Neural cell (in vitro differentiated cells): ENCODE data around the gene YAF2.

Experiments used
- CTCF ChIP-seq: fragments of 450-650 bp; IDR thresholded peaks from 2 replicates; pipeline ENCODE4 v1.5.1; 2014; ENCODE audit warnings: antibody characterized with exemption, mild to moderate bottlenecking, moderate library complexity; ENCODE audit not compliant: poor library complexity, severe bottlenecking
- EP300 ChIP-seq: fragments of 450-650 bp; conservative IDR thresholded peaks from 2 replicates; pipeline ENCODE4 v1.6.1; 2014; ENCODE audit warnings: antibody characterized with exemption, mild to moderate bottlenecking, moderate library complexity; ENCODE audit not compliant: poor library complexity, severe bottlenecking
- EZH2 ChIP-seq: fragments of 200-600, 300-800 bp; shearing (Covaris generic), sonication (generic); IDR thresholded peaks from 2 replicates; pipeline ENCODE4 v1.6.1; 2014; ENCODE audit warnings: antibody characterized with exemption, low read length, borderline replicate concordance, mild to moderate bottlenecking; ENCODE audit not compliant: insufficient read depth, poor library complexity, severe bottlenecking
- MXI1 ChIP-seq: fragments of 450-650 bp; conservative IDR thresholded peaks from 2 replicates; pipeline ENCODE4 v1.6.1; 2014; ENCODE audit warnings: antibody characterized with exemption, mild to moderate bottlenecking; ENCODE audit not compliant: poor library complexity, severe bottlenecking
- POLR2AphosphoS5 ChIP-seq: IDR thresholded peaks from 2 replicates; pipeline ENCODE4 v1.6.1; 2012
- RAD21 ChIP-seq: fragments of 450-650 bp; conservative IDR thresholded peaks from 2 replicates; pipeline ENCODE4 v1.6.1; 2014; ENCODE audit warnings: antibody characterized with exemption, mild to moderate bottlenecking, moderate library complexity
- REST ChIP-seq: IDR thresholded peaks from 2 replicates; pipeline ENCODE4 v1.6.1; 2012; ENCODE audit warnings: borderline replicate concordance
- SMC3 ChIP-seq: fragments of 450-650 bp; conservative IDR thresholded peaks from 2 replicates; pipeline ENCODE4 v1.6.1; 2014; ENCODE audit warnings: antibody characterized with exemption, mild to moderate bottlenecking, moderate library complexity; ENCODE audit not compliant: poor library complexity
- TAF1 ChIP-seq: IDR thresholded peaks from 2 replicates; pipeline ENCODE4 v1.6.1; 2012; ENCODE audit warnings: low read depth

GRCh38 chr12:42124764-42125387, 113.2 kb downstream of the YAF2 start:
- TF ChIP-seq CTCF (no peak), TAF1 (no peak), EZH2 (no peak), POLR2AphosphoS5 (no peak), EP300 (no peak), SMC3 (no peak), REST (no peak), MXI1 (no peak), RAD21 (no peak)
